Left forelimb (tissue), 1 donor: ENCODE data around the gene CEP57.

Experiments used
- DNase-seq: peaks from one replicate; pipeline ENCODE4 v3.0.0-alpha.2; 2018; ENCODE audit warnings: low spot score

CEP57 gene

DNA sequence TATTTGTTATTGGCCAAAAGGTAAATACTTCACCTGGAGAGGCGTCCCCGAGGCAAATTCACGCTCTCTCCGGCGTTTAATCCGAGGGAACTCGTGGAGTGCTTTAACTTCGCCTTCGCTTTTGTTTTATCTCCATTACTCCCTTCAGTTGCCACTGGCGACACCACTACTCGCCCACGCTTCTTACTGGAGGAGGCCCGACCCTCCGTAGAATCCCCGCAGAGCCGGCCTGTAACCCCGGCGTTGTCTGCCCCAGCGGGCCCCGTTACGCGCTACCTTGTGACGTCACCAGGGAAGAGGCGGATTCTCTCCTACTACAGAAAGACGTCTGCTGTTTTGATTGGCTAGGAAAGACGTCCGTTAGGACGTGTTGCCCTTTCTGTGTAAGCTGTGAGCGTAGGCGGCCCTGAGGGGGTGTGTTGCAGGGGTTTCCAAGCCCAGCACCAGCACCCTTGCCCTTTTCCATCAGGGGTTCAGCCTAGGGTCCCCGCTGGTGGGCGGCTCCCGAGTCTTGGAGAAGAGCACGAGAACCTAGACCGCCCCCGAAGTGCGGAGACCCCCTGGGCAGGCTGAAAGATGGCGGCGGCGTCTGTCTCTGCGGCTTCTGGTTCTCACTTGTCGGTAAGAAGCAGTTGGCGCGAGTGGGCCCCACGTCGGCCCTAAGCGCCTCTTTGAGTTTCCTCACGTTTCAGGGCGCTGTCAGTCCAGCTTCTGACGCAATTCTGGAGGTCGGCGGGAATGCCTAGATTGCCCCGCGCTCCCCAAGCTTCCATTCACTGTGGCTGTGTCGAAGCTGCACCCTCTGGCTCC is at the start of gene CEP57:
Gene CEP57 (plus strand): TSS at position 376 of the 810 bp plus-strand sequence. CDS start 201 bp downstream, at position 577.
- peak; percentile 93 for DNase-seq

DNA sequence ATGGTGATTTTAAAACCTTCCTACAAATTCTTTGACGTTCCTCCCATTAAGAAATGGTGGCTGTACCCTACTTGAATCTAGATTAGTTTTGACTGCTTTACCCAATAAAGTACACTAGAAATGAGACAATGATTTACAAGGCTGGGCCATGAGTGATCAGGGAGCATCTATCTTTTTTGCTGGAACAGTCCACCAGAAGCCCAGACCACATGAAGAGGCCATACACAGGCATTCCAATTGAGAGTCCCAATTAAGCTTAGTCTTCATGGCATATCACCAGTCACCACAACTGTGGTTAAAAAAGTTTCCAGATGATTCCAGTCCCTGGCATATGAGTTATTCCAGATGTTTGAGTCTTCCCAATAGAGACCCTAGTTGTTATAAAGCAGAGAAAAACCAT is 40.2 kb upstream of the CEP57 start:
- no peak for DNase-seq

DNA sequence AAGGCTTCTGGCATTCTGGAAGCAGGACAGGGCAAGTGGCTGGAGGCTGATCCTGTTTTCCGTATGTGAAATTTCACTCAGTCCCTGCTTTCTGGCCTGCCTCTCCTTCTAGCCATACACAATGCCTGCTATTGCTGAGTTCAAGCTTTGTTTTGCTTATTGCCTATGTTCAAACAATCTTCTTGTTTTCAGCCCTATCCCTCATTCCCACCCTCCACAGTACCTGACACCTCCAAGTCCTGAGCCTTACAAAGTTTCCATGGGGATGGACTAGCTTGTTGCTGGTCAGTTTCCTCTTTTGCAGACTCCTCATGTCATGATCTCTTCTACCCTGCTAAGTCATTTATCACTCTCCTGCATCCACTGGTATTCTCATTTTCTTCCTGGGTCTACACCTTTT is 38.8 kb upstream of the CEP57 start:
- DNase-seq = no peak

DNA sequence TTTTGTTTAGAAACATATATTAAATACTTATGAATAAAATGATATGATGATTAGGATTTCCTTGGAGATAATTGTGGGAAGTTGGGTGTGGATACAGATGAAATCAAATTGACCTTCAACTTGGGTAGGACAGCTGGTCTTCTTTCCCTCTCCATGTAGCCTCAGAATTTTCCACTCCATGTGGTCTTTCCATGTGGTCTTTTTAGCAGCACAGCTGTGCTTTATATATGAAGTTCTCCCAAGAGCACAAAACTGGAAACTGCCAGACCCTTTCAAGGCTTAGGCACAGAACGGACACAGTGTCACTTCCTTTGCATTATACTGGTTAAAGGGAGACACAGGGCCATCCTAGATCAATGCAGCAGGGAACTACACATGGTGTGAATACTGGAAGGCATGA is 29.4 kb upstream of the CEP57 start:
- no peak for DNase-seq

DNA sequence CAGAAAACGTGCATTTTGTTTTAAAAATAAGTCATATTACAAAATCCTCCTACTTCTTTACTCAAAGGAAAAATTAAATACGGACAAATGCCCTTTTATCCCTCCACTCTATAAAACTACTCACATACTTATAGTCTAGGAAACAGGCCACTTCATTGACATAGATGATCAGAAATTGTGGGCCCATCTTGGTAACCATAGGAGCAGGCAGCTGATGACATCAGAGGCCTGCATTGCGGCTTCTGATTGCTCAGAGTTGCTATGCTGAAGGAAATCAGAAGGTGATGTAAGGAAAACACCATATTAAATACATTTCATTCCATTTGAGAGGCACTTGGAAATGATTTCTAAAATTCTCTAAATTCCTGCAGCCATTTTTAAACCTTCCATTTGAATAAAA is 27.8 kb upstream of the CEP57 start:
- DNase-seq = no peak

DNA sequence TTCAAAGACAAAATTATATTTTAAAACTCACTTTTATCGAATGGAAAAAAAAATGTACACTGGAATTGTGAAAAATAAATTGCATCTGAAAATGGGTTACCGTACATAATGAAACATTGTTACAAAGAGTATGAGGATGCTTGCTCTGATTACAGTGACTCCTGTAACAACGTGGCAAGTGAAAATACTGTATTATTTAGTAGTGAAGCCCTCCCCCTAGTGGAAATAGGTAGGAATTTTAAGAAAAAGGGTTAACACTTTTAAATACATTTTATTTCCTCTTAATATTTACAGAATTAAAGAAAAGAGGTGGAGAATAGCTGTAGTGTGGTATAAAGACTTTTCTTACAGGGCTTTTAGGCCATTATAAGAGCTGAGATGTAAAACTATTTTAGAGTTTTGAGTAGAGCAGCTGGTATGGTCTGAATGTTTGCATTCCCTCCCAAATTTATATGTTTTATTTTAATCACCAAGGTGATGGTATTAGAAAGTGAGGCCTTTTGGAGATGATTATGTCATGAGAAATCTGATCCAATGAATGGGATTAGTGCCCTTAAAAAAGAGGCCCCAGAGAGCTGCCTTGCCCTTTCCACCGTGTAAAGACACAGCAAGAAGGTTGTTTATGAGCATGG is 25.9 kb upstream of the CEP57 start:
- no peak for DNase-seq

DNA sequence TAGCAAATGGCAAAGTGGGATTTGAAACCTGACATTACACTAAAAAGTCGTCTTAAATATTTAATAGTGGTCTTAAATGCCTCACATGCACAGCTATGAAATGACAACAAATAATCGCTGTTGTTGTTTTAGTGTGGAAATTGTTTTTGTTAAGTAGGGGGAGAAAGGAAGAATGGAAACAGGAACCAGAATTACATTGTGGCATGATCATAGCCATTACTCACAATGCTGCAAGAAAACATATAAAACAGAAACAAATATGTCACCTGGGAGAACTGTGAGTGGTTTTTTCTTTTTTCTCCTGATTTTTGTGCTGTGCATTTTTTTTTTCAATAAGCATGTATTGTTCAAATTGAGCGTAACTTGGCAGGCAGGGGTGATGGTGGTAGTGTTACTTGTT is 23.6 kb upstream of the CEP57 start:
- DNase-seq = no peak

DNA sequence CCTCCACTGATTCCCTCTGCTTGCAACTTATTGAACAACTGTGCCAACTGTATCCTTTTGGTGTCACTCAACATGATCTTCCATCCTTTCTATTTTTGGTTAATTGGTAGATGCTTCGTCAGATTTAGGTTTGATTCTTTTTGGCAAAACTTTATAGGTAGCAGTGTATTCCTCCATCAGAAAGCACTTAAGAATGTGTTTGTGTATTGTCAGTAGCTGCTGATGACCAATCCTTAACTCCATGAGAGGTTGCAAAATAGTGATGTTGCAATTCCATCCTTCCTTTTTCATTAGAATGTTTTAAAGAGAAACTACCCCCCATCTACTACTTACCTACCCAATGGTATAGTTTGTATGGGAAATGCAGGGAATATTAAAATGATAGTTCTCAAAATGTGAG is 22.8 kb upstream of the CEP57 start:
- no peak for DNase-seq

DNA sequence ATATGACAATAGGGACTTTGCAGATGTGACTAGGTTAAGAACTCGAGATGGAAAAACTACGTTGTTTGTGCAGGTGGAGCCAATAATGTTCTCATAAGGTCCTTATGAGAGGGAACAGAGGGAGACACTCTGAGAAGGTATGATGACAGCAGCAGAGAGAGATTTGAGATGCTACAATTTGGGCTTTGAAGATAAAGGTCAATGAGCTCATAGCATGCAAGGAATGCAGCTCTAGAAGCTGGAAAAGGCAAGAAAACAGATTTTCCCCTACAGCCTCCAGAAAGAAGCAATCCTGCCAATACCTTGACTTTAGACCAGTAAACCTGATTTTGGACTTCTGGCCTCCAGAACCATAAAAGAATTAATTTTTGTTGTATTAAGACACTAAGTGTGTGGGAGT is 21.8 kb upstream of the CEP57 start:
- DNase-seq = no peak

DNA sequence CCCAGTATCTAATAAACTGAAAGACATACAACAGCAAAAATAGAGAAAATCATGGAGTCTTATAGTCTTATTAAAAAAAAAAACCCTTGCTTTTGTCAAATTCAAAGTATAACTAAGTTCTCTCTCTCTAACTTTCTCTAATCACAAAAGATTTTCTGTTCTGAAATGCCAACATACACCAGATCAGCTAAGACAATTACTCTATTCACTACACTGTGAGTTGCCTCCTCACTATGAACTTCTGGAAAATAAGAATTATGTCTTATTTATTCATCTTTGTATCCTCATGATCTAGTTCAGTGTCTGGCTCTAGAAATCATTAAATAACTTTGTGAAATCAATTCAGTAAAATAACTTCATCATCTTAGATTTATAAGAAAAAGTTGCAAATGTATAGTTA is 13.4 kb upstream of the CEP57 start:
- DNase-seq = no peak

DNA sequence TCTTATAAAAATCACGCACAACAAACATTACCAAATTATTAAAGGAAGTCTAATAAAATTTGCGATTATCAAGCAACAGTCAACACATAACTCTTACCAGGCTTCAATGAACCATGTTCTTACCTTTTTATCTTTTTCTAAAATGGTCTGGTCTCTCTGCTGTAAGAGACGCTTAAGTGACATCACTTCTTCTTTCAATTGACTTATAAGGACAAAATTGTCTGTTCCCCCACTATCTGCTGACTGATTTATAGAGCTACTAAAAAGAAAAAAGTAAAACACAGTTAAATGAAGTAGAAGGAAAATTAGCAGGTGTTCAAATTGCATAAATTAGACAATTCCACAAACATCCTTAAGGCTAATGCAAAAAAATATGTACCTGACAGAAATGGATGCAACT is 11.6 kb upstream of the CEP57 start:
- DNase-seq = no peak

DNA sequence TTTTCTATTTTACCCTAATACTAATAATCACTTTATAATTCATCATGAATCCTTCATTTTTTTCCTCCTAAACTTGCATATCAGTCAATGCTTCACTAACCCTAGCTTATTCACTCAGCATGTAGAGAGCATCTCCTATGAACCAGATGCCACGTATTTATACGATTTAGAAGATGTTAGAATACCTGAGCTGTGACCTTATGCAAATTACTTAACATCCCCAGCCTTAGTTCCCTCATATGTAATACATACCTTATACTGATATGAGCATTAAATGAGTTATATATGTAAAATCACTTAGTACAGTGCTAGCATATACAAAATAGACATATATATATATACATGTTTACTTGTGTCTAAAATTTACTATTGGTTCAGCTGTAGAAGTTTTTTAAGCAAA is 9.8 kb upstream of the CEP57 start:
- no peak for DNase-seq

DNA sequence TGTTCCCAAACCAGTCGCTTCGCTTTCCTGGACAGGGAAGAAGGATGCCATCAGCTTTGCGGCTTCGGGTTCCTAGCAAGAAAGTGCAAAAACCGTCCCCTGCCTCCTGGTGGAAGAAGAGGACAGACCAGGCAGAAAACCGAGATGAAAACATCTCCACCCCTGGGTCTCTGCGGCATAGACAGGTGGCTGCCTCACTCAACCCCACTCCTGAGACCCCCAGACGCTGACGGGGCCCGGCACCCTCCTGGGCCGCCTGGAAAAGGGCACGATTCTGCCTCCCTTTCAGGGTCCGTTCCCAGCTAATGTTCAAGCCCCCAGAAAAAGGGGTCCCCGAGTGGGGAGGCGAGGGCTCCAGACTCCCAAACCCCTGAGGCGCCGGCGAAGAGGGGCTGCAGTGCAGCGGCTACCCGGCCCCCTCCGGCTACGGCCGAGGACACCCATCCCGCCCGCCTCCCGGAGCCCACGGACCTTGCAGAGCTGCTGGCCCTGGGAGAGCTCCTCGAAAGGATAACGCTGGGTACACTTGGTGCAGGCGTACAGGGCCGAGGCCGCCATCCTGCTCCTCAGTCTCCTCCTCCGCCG is 1.3 kb upstream of the CEP57 start:
- no peak for DNase-seq

DNA sequence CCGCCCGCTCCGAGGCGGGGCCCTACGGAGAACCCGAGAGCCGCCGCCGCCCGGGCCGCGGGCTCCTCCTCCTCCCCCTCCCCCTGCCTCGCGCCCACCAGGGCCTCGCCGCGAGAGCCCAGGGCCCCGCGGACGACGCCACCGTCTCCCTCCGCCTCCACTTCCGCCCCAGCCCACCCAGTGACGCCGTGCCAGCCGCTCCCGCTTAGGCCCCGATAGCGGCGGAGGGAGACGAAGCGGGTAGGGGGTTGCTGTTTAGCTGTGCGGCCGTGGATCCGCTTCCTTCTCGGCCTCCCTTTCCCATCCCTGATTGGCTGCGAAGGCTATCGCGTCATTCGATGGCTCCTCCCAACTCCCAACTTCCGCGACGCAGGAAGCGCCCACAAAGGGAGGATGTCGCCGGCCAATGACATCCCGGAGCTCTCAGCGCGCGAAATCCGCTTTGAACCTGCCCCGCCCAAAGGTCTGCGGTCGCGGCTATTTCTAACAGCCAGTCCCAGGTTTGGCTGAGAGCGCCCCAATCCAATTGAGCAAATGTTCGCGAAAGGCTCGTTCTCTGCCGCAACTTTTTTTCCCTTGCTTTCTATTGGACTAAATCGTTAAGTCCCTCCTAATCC is 684 bp upstream of the CEP57 start, which contains the start of gene FAM76B:
Gene FAM76B (minus strand): TSS at position 277 of the 617 bp plus-strand sequence. CDS start 304 bp downstream, outside the sequence.
- DNase-seq = peak; percentile 99

DNA sequence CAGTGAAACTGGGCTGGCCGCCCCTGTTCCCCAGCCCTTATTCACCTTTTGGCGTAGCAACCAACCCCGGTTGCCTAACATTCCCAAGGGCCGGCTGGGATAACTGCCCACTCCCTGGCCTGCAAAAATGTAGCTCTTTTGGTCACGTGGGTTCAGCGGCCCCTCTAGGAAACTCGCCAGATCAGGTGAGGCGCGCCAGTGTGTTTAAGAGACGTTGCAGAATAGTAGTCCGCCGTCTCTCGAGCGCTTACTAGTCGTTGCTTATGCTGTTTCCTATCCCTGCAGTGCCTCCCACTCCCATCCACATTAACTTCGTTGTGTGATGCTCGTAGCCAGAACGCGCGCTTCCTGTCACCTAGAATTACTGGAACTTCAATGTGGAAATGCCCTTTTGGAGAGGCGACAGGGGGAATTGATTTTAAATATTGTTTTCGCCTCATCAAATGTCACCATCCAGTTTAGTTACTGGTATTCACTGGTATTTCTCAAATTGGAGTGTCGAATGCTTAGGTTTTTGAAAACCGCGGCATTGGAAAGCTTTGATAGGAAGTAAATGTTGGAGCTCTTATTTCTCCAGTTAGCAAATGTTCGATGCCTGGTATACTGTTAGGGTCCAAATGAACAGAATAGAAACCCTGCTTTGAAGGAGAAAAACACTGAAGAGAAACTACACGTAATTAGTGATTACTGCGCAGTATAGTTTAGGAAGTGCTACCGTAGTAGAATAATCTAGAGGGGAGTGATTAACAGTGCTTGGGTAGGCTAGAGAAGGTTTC is 823 bp downstream of the CEP57 start:
- DNase-seq = peak; percentile 64

DNA sequence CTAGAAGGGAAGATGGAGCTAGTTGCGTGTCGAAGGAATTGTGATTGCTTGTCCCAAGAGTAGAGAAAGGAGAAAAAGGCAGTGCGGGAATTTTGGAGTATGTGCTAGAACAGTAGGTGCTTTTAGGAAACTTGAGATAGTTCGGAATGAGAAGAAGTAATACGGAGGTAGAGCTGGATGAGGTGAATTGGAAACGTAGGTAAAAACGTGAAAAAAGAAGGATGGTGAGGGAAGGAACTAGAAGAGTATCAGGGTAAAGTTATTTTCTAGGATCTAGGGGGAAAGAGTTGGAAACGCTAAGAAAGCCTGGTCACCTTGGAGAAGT is 1.4 kb downstream of the CEP57 start:
- no peak for DNase-seq

DNA sequence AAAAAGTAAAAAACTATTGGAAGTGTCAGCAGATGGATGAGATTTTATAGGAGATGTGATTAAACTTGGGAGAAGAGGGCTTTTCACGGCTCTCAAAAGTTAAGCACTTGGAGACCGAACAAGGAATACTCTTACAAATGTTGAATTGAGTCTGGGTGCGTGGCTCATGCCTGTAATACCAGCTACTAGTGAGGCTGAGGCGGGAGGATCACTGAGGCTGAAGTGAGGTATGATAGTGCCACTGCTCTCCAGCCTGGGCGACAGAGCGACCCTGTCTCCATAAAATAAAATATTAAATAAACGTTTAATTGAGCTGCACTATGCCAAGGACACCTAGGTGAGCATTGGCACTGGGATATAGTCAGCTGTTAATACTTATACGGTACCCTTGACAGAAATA is 1.9 kb downstream of the CEP57 start:
- no peak for DNase-seq

DNA sequence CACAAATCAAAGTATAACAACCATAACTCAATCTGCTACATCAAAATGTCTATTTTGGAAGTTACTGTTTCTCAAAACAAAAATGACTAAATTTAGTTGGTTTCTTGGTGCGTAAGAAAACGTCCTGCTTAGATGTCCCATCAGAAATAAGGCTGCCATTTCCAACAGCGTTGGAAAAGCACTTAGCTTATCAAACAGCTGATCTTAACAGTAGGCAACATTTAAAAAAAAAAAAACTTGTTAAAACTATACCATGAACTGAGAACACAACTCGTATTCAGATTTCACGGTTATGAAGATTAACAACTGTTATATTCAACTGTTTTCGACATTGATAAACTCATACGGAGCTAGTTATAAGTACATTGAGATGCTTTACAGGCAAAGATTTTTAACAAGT is 2.4 kb downstream of the CEP57 start:
- no peak for DNase-seq

DNA sequence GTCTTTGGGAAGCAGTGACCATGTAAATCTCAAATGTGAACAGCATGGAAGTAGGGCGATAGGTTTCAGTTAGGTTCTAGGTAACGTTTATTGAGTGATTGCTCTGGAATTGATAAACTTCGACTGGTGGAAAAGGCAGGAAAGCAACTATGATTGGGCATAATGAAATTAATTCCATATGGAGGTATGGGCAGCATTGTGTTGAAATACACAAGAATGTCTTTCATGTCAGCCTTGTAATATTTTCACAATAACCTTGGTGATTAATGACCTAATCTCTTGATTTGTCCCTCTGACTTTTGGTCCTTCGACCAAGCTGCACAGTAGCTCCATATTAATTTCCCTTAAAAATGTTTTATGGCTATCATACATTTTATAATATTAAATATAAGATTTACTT is 2.8 kb downstream of the CEP57 start:
- DNase-seq = no peak

DNA sequence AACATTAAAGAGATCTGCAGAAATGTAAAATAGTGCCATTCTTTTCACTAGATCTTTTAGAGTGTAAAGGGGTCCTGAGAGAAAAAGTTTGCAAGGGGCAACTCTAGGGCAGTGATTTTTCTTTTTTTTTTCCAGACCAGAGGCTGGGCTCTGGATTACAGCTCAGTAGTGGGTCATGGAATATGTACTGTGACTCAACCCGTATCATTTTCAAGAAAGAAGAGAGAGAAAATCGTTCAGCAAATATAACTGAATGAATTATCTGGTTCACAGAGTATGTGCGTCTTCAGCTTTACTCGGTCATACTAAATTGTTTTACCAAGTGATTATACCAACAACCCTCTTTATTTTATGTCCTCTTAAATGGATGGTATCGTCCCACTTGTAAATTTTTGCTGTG is 3.8 kb downstream of the CEP57 start:
- DNase-seq = no peak

DNA sequence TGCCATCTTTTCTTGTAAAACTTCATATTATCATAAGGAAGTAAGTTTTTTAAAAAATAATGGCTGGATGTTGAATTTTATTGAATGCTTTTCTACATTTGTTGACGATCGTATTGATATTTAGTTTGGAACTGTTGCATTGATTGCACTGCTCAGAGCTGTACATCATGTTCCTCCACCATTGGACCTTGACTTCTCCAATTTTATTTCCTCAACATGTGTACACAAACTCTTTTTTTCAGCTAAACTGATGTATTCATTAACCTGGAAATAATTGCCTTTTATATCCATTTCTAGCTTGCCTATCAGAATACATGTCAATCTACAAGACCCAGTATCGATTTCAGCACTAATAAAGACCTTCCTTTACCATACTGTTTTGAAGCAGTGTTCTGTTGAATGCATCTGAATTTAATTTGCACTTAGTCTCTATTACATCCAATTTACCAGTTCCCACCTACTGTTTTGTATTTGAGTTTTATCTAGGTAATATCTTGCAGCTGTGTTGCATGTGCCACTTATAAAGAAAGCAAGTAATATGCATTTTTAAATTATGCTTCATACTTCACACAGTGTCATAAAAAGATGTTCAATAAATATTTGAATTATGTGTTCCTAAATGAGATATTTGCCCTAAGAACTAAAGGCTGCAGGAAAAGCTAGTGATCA is 5.5 kb downstream of the CEP57 start:
- DNase-seq = no peak

DNA sequence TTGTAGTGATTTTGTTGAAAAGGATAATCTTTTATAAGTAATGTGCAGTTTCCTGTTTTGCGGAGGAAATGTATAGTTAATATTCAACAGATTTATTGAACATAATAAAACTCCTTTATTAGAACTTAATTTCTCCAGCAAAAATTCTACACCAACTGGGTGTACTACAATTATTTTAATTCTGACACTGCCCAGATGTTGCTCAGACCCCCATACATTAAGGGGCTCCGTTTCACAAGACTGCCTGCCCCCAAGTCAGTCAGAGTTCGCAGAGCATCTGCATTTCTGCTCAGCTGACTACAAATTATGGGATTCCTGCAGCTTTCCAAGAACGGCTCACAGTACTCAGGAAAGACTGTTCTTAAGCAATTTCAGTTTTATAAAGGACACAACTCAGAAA is 6.2 kb downstream of the CEP57 start:
- no peak for DNase-seq
